ENCODE data around the gene RNF208.

The RNF208 gene

GRCh38 chr9:137211532-137211931 is 10.5 kb downstream of the RNF208 start:
- DNase-seq, result no peak

DNA sequence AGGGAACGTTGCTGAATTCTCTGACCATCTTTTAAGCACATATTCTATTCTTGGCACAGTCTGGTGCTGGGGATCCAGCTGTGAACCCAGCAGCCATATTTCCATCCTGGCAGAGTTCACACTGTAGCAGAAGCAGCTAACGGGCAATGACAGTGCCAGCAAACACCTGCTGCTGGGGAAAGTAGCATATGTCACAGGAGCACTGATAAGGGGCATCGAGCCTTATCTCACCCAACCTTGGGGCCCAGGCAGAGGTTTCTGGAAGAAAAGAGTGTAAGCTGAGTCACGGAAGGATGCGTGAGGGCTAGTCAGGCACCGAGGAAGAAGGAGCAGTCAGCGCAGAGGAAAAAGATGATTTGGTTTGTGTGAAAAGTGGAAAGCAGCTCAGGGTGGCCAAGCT is 15.4 kb downstream of the RNF208 start:
- no peak for DNase-seq

- peak; percentile 93 for DNase-seq
Observed at GRCh38 chr9:137205126-137206069, 16.6 kb downstream of the RNF208 start, which contains the start of the genes NDOR1 and TMEM203. NDOR1 (plus strand) TSS chr9:137205700; CDS start chr9:137205778, 78 bp downstream. TMEM203 (minus strand) TSS chr9:137205648; CDS start chr9:137205414, 234 bp downstream.

DNA sequence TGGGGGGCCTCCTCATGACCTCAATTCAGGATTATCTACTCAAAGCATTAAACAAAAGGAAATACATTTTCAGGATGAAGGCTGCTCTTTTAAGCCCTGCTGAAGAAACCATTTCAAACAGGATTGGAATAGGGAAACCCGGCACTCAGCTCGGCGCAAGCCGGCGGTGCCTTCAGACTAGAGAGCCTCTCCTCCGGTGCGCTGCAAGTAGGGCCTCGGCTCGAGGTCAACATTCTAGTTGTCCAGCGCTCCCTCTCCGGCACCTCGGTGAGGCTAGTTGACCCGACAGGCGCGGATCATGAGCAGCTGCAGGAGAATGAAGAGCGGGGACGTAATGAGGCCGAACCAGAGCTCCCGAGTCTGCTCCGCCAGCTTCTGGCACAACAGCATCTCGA is 17.3 kb downstream of the RNF208 start:
- DNase-seq, result no peak

GRCh38 chr9:137202966-137203365 is 19.1 kb downstream of the RNF208 start:
- no peak for DNase-seq

GRCh38 chr9:137201205-137201868 is 20.7 kb downstream of the RNF208 start:
- DNase-seq, result no peak

DNA sequence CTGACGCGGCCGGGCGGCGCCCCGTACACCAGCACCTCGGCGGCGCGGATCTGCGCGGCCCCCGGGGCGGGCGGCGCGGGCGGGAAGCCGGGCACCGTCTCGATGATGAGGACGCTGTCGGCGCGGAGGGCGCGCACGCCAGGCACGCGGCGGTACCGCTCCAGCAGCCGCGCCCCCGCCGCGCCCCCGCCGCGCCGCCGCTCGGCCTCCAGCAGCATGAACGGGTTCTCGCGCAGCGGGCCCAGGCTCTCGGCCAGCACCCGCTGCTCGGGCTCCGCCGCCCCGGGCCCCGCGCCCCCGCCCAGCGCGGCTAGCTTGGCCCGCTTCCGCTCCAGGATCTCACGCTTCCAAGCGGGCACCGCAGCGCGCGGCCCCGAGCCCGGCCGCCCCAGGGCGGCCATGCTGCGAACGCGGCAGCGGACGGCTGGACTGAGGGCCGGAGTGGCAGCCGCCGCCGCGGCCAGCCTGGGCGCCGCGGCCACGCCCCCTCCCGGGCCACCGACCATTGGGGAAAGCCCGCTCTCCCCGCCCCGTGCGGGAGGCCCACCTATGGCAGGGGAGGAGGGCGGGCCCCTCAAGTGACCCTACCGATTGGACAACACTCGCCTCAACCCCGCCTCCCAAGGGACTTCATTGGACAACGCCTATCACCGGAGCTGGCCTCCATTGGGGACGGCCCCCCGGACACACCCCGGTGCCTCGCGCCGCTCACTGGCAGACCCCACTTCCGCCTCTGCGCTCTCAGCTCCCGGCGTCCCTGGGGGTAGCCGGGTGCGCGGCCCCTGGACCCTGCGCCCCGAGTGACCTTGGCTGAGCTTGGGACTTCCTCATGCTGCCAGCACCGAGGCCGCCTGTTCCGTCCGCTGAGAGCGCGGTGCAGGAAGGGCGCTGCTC is 21.5 kb downstream of the RNF208 start, which contains the start of gene TPRN:
Gene TPRN (minus strand): TSS at position 431 of the 894 bp plus-strand sequence. CDS start 30 bp downstream, at position 401.
- DNase-seq, result peak; percentile 98

DNA sequence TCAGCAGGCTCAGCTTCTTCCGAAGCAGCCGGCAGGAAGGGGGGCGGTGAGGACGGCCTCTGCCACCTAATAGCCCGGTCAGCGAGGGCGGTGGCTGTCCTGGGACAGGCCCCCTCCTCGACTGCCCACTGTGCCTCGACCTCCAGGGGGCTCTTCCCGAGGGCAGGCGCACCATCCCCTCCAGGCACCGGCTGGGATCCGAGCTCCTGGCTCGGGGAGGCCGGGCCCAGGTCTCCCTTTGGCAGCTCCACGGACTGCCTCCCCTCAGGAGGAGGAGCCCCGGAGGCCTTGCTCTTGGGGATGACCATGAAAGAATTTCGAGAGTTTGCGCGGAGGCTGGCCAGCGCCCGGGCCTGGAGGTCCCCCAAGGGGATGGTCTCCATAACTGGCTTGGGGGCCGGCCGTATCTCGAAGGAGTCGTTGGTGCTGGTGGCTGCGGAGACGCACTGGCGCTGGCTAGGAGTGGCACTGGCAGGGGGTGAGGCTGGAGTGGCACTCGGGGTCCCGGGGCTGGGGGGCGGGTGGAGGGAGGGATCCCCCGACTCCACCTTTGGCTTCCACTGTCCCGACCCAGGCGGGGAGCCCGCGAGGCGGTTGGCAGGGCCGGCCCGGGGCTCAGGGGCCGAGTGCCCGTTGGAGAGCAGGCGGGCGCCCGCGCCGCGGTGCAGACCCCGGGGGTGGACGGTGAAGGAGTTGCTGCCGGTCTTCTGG is 22.5 kb downstream of the RNF208 start:
- no peak for DNase-seq

- DNase-seq, result no peak
Observed at GRCh38 chr9:137198902-137199283, 23.1 kb downstream of the RNF208 start.

- DNase-seq, result no peak
Observed at GRCh38 chr9:137198051-137198901, 23.8 kb downstream of the RNF208 start.

DNA sequence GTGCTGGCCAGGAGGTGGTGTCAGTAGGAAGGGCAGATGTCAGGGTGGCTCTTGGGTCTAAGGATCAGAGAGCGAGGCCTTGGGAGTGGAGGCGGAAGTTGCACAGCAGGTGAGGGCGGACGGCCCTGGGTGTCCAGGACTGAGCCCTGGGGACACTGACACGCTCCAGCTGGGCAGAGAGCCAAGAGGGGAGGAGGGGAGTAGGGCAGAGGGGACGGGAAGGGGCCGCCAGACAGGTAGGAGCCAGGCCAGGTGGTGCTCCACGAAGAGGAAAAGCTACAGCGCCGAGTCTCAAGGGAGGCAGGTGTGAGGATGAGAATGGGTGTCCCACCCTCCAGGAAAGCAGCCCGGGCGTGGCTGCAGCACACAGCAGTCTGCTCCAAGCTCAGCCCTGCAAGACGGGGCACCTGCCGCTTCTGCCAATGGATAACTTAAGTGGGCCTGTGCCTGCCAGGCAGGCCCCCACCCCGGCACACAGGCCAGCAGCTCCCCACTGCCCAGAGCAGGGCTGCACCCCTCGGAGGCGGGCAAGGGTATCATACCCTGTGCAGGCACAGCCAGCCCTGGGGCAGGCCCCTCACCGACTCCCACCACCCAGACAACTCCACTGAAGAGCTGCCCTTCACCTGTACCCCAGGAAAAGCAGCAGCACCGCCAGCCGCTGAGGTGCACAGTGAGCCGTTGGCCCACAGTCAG is 26.4 kb downstream of the RNF208 start:
- no peak for DNase-seq

DNA sequence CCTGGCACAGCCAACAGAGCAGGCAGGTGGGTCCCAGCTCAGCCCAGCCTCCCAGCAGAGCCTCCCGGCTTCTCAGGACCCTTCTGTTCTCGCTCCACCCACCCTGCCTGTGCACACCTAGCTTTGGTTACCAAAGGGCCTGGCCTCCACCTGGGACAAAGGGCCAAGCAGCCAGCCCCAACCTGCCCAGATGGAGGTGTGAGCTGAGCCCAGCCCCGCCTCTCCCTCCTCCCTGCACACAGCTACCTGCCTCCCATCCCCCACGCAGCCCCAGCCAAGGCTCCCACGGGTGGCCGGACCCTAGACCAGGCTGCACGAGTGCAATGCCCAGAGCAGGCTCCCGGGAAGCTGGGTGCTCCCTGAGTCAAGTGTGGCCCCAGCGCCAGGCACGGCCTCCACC is 27.1 kb downstream of the RNF208 start:
- no peak for DNase-seq

DNA sequence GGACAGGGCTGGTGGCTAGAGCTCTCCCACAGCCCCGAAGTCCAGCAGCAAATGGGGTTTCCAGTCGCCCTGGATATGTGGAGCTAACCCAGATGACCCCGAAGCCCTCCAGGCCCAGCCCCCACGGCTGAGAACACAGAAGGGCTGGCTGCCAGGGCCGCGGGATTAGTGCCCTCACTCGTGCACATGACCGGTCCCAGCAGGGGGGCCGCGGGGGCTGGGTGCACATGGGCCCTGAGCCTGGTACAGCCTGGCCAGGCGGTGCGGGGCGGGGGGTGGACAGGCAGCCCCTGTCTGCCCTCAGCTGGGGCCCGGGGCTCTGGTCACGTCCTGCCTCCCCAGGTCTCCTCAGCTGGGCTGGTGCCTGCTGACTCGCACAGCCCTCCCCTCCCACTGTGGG is 27.7 kb downstream of the RNF208 start:
- no peak for DNase-seq

DNA sequence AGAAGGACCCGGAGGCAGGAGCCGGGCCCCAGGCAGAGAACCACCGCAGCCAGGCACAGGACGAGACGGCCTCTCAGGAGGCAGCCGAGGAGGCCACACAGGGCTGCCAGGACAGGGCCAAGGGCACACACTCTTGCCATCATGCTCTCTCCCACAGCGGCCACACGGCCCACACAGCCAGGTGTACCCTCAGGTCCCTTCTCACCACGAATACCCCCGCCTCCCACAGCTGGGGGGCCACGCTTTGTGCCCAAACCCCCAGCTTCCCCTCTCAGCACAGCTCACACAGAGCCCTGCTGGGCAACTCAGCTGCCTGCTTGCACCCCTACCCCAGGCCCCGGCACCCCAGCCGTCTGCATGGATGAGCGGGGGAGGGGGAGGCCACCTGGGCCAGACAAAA is 28.3 kb downstream of the RNF208 start:
- DNase-seq, result no peak

- no peak for DNase-seq
Observed at GRCh38 chr9:137192859-137193258, 29.2 kb downstream of the RNF208 start.

DNA sequence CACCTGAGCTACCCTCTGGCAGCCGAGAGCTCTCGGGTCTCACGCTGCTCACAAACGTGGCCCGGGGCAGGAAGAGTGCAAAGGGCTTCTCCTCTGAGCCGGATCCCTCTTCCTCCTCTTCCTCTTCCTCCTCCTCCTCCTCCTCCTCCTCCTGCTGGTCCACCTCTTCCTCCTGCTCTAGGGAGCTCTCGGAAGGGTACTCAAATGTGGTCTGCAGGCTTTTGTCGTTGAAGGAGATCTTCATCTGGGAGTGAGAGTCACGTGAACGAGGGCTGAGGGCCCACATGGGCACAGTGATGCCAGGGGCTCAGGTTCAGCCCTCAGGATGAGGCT is 29.6 kb downstream of the RNF208 start:
- DNase-seq, result no peak

DNA sequence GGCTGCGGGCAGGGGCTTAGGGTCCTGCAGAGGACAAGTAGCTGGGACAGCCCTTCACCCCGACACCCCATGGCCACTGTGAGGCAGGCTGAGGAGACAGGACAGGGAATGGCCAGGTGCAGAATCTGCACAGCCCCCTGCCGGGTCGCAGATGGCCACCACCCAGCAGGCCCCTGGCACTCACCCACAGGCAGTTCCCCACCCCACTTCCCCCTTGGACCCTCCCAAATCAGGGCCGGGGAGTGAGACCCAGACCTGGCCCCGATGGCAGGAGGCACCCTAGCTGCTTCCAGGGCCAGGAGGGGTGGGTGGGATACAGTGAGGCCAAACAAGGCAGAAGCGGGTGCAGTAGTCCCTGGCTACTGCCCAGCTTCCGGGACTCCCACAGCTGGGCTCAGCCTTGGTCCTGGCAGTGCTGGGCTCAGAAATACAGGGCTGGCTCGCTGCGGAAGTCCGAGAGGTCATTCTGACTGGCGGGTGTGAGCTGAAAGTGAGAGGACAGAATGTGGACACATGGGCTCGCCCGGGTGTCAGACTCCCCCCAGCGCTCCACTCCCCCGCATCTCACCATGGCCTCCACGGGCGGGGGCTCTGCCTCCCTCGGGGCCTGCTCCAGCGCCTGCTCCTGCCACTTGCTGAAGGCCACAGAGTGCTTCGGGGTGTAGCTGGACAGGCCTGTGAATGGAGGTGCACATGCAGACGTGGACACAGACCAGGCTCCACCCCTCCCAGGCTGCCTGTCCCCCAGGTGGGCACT is 30.2 kb downstream of the RNF208 start:
- DNase-seq, result no peak

DNA sequence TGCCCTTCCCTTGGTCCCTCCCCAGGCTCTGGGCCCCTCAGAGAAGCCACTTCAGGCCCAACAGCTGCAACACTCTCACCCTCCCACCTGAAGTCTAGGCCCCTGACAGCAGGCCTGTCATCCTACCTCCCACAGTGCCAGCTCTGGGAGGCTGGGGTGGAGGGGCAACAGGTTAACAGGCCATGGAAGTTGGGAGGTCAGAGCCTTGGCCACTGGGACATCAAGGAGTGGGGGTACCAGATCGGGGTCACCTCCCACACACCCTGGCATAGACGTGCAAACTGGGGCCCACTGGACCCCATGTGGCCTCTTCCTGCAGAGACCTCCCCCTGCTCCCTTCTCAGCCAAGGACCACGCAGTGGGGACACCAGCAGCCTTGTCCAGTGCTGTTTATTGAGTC is 30.8 kb downstream of the RNF208 start:
- no peak for DNase-seq

GRCh38 chr9:137190315-137190856 is 31.7 kb downstream of the RNF208 start:
- DNase-seq, result no peak

All from stimulated activated CD4-positive, alpha-beta T cell treated with anti-CD3 and anti-CD28 coated beads, Interleukin-1b, Interleukin-23, amount 100 ng/mL, for 48 hours (primary cell).